ENCODE measurements around the gene INO80B. TPM values are rescaled to one million over a fixed set of nuclear protein-coding genes. Genes with fewer than 3 reads are reported as not detected.

The INO80B gene
- total RNA-seq = 10 to 100 TPM; 11.7 to 29.2 (median 21.3) TPM
- polyA plus RNA-seq = 10 to 100 TPM; 26.1 to 28.5 TPM
- long read RNA-seq, donor 1, transcript INO80B-201 (5 exons, 1,261 nt) = major isoform, 5 of 6 reads
- long read RNA-seq, donor 1, partial matches to known transcripts = 1 of 6 reads
- long read RNA-seq, donor 1, other reads (novel, unspliced or antisense) = 0 of 6 reads
- long read RNA-seq, donor 2 = 0 reads
- long read RNA-seq, donor 3, partial matches to known transcripts = 0 of 2 reads
- long read RNA-seq, donor 3, other reads (novel, unspliced or antisense) = 0 of 2 reads

- ATAC-seq (peak; percentile 52 to 72 (median 66)), DNase-seq (peak; percentile 94 to 96 (median 95))
- intact Hi-C loops (cut with DNase I) = loop anchor here in 5 of 10 donors (1.0 to 5.0 kb wide), 6 partner anchors 14 to 38 kb away; partner anchors contain the start of genes CCDC142 (in 3 of the 5), TTC31 (in 3 of the 5) and RTKN (in 1 of the 5)
- Histone ChIP-seq H3K27ac (peak within 1 kb of the TSS in 11 of 12 donors; percentile 19 to 81 (median 61)), H3K4me3 (peak within 1 kb of the TSS; percentile 42 to 79 (median 70)), H3K27me3 (no peaks in the 10 kb centered on the region), H3K4me1 (peaks cover 5 to 40% (median 32%) of the 10 kb centered on the region in 12 donors), H3K9me3 (no peaks in the 10 kb centered on the region), H3K36me3 (peaks cover 0 to 4% (median 0%) of the 10 kb centered on the region in 9 donors)
- TF ChIP-seq POLR2A (IDR thresholded peaks at IDR 0.05) = peak in 1 of 2 donors; percentile 61
- TF ChIP-seq CTCF (IDR thresholded peaks at IDR 0.05) = no peak
- WGBS, 4 donors = 1 to 2% (median 2%) methylated on average over 39 to 40 of the region's 40 CpGs
Measured at GRCh38 chr2:74454654-74455511, at the start of gene INO80B. Gene INO80B, plus strand, starts transcription at chr2:74455087. Its CDS starts 30 bp downstream, at chr2:74455117.

GRCh38 chr2:74406035-74406434, 48.9 kb upstream of the INO80B start:
- Histone ChIP-seq H3K4me1 (no peaks in the 10 kb centered on the region), H3K36me3 (no peaks in the 10 kb centered on the region), H3K27me3 (no peaks in the 10 kb centered on the region), H3K4me3 (no peak overlapping the region), H3K27ac (no peak overlapping the region), H3K9me3 (no peaks in the 10 kb centered on the region)
- DNase-seq (no peak), ATAC-seq (no peak)
- TF ChIP-seq POLR2A (IDR thresholded peaks at IDR 0.05) (no peak), CTCF (IDR thresholded peaks at IDR 0.05) (no peak)
- intact Hi-C loops (cut with DNase I) = no loop called here

GRCh38 chr2:74407682-74408081, 47.2 kb upstream of the INO80B start:
- H3K27ac ChIP-seq = no peak overlapping the region
- ATAC-seq (peak in 3 of 4 donors; percentile 32 to 66 (median 57)), DNase-seq (no peak)
- intact Hi-C loops (cut with DNase I) = no loop called here
- TF ChIP-seq POLR2A (IDR thresholded peaks at IDR 0.05) = no peak
- TF ChIP-seq CTCF (IDR thresholded peaks at IDR 0.05) = no peak
- H3K27me3 ChIP-seq = no peaks in the 10 kb centered on the region
- 34 to 51% (median 46%) methylated on average over 5 of the region's 5 CpGs for WGBS, 4 donors
- no peaks in the 10 kb centered on the region for H3K36me3 ChIP-seq
- no peaks in the 10 kb centered on the region for H3K9me3 ChIP-seq
- H3K4me1 ChIP-seq = no peaks in the 10 kb centered on the region
- no peak overlapping the region for H3K4me3 ChIP-seq
